OCI-LY7 (cell line): ENCODE measurements around the gene NIPSNAP3A.

Experiments used
- CTCF ChIP-seq: fragments of 200-600 bp; sonication (generic); conservative IDR thresholded peaks from 2 replicates; pipeline ENCODE4 v1.5.1; 2014; ENCODE audit warnings: mild to moderate bottlenecking, antibody characterized with exemption, low read length, moderate library complexity, mixed read lengths
- EZH2phosphoT487 ChIP-seq: fragments of 200-600 bp; sonication (generic); IDR thresholded peaks from 2 replicates; pipeline ENCODE4 v1.6.1; 2018; ENCODE audit warnings: low read depth, borderline replicate concordance, mild to moderate bottlenecking, mixed run types, antibody characterized with exemption, low read length, moderate library complexity, mixed read lengths

GRCh38 chr9:104808035-104808614 lies 60.6 kb downstream of the NIPSNAP3A start:
- TF ChIP-seq CTCF (peak; percentile 49; the same call in 1 of the 2 replicates), EZH2phosphoT487 (no peak)
